ENCODE measurements around the gene NSD2. TPM values are rescaled to one million over a fixed set of nuclear protein-coding genes. Genes with fewer than 3 reads are reported as not detected.

The NSD2 gene
- total RNA-seq, 2 experiments from 2014 or later = 197 to 199 TPM

- intact Hi-C loops (cut with micrococcal nuclease) = no loop called here
- Mint-ChIP-seq H3K36me3 (peaks cover 41% of the 10 kb centered on the region), H3K27ac (no peak overlapping the region), H3K9me3 (no peaks in the 10 kb centered on the region), H3K4me3 (no peak overlapping the region), H3K27me3 (no peaks in the 10 kb centered on the region), H3K4me1 (ENCODE audit: low read depth) (no peaks in the 10 kb centered on the region)
- no peak for DNase-seq
- POLR2A ChIA-PET = no interaction called here
- CTCF ChIA-PET = interaction anchor here (1.0 kb wide), 1 partner anchor 208 kb away, joined by 3 read pairs; no protein-coding TSS in a partner anchor
Measured at GRCh38 chr4:1953335-1953734, 82.1 kb downstream of the NSD2 start.

- Mint-ChIP-seq H3K27me3 (no peaks in the 10 kb centered on the region), H3K9me3 (no peaks in the 10 kb centered on the region), H3K4me3 (no peak overlapping the region), H3K27ac (no peak overlapping the region), H3K36me3 (peaks cover 56% of the 10 kb centered on the region), H3K4me1 (ENCODE audit: low read depth) (no peaks in the 10 kb centered on the region)
- intact Hi-C loops (cut with micrococcal nuclease) = no loop called here
- ChIA-PET CTCF (no interaction called here), POLR2A (no interaction called here)
- no peak for DNase-seq
Measured at GRCh38 chr4:1956631-1957030, 85.4 kb downstream of the NSD2 start.

- H3K4me3 Mint-ChIP-seq = no peak overlapping the region
- ChIA-PET POLR2A (no interaction called here), CTCF (no interaction called here)
- no peak overlapping the region for H3K27ac Mint-ChIP-seq
- no peak for DNase-seq
- peaks cover 69% of the 10 kb centered on the region for H3K36me3 Mint-ChIP-seq
- no peaks in the 10 kb centered on the region for H3K4me1 Mint-ChIP-seq (ENCODE audit: low read depth)
- no peaks in the 10 kb centered on the region for H3K27me3 Mint-ChIP-seq
- no peaks in the 10 kb centered on the region for H3K9me3 Mint-ChIP-seq
- intact Hi-C loops (cut with micrococcal nuclease) = no loop called here
Measured at GRCh38 chr4:1958276-1959103, 87.3 kb downstream of the NSD2 start.

- intact Hi-C loops (cut with micrococcal nuclease) = no loop called here
- POLR2A ChIA-PET = no interaction called here
- H3K27me3 Mint-ChIP-seq = no peaks in the 10 kb centered on the region
- H3K36me3 Mint-ChIP-seq = peaks cover 73% of the 10 kb centered on the region
- H3K27ac Mint-ChIP-seq = no peak overlapping the region
- DNase-seq = no peak
- H3K4me3 Mint-ChIP-seq = no peak overlapping the region
- CTCF ChIA-PET = no interaction called here
- no peaks in the 10 kb centered on the region for H3K9me3 Mint-ChIP-seq
- no peaks in the 10 kb centered on the region for H3K4me1 Mint-ChIP-seq (ENCODE audit: low read depth)
Measured at GRCh38 chr4:1959104-1959384, 87.9 kb downstream of the NSD2 start.

GRCh38 chr4:1960170-1960825, 89.1 kb downstream of the NSD2 start:
- CTCF ChIA-PET = no interaction called here
- H3K9me3 Mint-ChIP-seq = no peaks in the 10 kb centered on the region
- POLR2A ChIA-PET = no interaction called here
- no peak overlapping the region for H3K4me3 Mint-ChIP-seq
- no peak overlapping the region for H3K27ac Mint-ChIP-seq
- no peaks in the 10 kb centered on the region for H3K4me1 Mint-ChIP-seq (ENCODE audit: low read depth)
- peaks cover 78% of the 10 kb centered on the region for H3K36me3 Mint-ChIP-seq
- DNase-seq = no peak
- H3K27me3 Mint-ChIP-seq = no peaks in the 10 kb centered on the region
- intact Hi-C loops (cut with micrococcal nuclease) = no loop called here

GRCh38 chr4:1961038-1961437, 89.8 kb downstream of the NSD2 start:
- Mint-ChIP-seq H3K27me3 (no peaks in the 10 kb centered on the region), H3K4me1 (ENCODE audit: low read depth) (no peaks in the 10 kb centered on the region), H3K36me3 (peaks cover 84% of the 10 kb centered on the region), H3K27ac (no peak overlapping the region), H3K4me3 (no peak overlapping the region), H3K9me3 (no peaks in the 10 kb centered on the region)
- ChIA-PET POLR2A (no interaction called here), CTCF (no interaction called here)
- intact Hi-C loops (cut with micrococcal nuclease) = no loop called here
- DNase-seq = no peak

- CTCF ChIA-PET = no interaction called here
- Mint-ChIP-seq H3K27me3 (no peaks in the 10 kb centered on the region), H3K9me3 (no peaks in the 10 kb centered on the region), H3K27ac (no peak overlapping the region), H3K36me3 (peaks cover 83% of the 10 kb centered on the region), H3K4me3 (no peak overlapping the region), H3K4me1 (ENCODE audit: low read depth) (no peaks in the 10 kb centered on the region)
- POLR2A ChIA-PET = no interaction called here
- DNase-seq = no peak
- intact Hi-C loops (cut with micrococcal nuclease) = no loop called here
Measured at GRCh38 chr4:1961563-1961962, 90.4 kb downstream of the NSD2 start.

- POLR2A ChIA-PET = interaction anchor here (0.6 kb wide), 1 partner anchor 54 kb away, joined by 3 read pairs; no protein-coding TSS in a partner anchor
- Mint-ChIP-seq H3K27me3 (no peaks in the 10 kb centered on the region), H3K4me1 (ENCODE audit: low read depth) (no peaks in the 10 kb centered on the region), H3K36me3 (peaks cover 80% of the 10 kb centered on the region), H3K9me3 (no peaks in the 10 kb centered on the region), H3K27ac (no peak overlapping the region), H3K4me3 (no peak overlapping the region)
- CTCF ChIA-PET = no interaction called here
- no peak for DNase-seq
- intact Hi-C loops (cut with micrococcal nuclease) = no loop called here
Measured at GRCh38 chr4:1962980-1963379, 91.8 kb downstream of the NSD2 start.

- H3K36me3 Mint-ChIP-seq = peaks cover 77% of the 10 kb centered on the region
- intact Hi-C loops (cut with micrococcal nuclease) = no loop called here
- H3K4me3 Mint-ChIP-seq = no peak overlapping the region
Measured at GRCh38 chr4:1964443-1964842, 93.2 kb downstream of the NSD2 start.

GRCh38 chr4:1964971-1965370, 93.8 kb downstream of the NSD2 start:
- no peaks in the 10 kb centered on the region for H3K4me1 Mint-ChIP-seq (ENCODE audit: low read depth)
- H3K27me3 Mint-ChIP-seq = no peaks in the 10 kb centered on the region
- no peak overlapping the region for H3K27ac Mint-ChIP-seq
- POLR2A ChIA-PET = no interaction called here
- DNase-seq = no peak
- CTCF ChIA-PET = no interaction called here
- no peak overlapping the region for H3K4me3 Mint-ChIP-seq
- intact Hi-C loops (cut with micrococcal nuclease) = no loop called here
- no peaks in the 10 kb centered on the region for H3K9me3 Mint-ChIP-seq
- H3K36me3 Mint-ChIP-seq = peaks cover 77% of the 10 kb centered on the region

More at GRCh38 chr4:1964443-1964842, 93.2 kb downstream of the NSD2 start:
- no peaks in the 10 kb centered on the region for H3K9me3 Mint-ChIP-seq
- no peak for DNase-seq
- no peak overlapping the region for H3K27ac Mint-ChIP-seq
- ChIA-PET POLR2A (no interaction called here), CTCF (no interaction called here)
- no peaks in the 10 kb centered on the region for H3K27me3 Mint-ChIP-seq
- no peaks in the 10 kb centered on the region for H3K4me1 Mint-ChIP-seq (ENCODE audit: low read depth)

GRCh38 chr4:1967512-1968149, 96.4 kb downstream of the NSD2 start:
- Mint-ChIP-seq H3K27me3 (no peaks in the 10 kb centered on the region), H3K9me3 (no peaks in the 10 kb centered on the region), H3K36me3 (peaks cover 66% of the 10 kb centered on the region), H3K27ac (peak overlapping the region; percentile 43), H3K4me1 (ENCODE audit: low read depth) (no peaks in the 10 kb centered on the region), H3K4me3 (no peak overlapping the region)
- POLR2A ChIA-PET = no interaction called here
- DNase-seq = no peak
- CTCF ChIA-PET = no interaction called here
- intact Hi-C loops (cut with micrococcal nuclease) = no loop called here

GRCh38 chr4:1968686-1969295, 97.6 kb downstream of the NSD2 start:
- CTCF ChIA-PET = no interaction called here
- POLR2A ChIA-PET = no interaction called here
- Mint-ChIP-seq H3K4me1 (ENCODE audit: low read depth) (no peaks in the 10 kb centered on the region), H3K4me3 (no peak overlapping the region), H3K9me3 (no peaks in the 10 kb centered on the region), H3K27me3 (no peaks in the 10 kb centered on the region), H3K36me3 (peaks cover 61% of the 10 kb centered on the region), H3K27ac (no peak overlapping the region)
- intact Hi-C loops (cut with micrococcal nuclease) = no loop called here
- no peak for DNase-seq
